ENCODE results near the gene PLK4.
A peak's percentile ranks its signal among the peaks of the same experiment; 100 is the strongest.
"Not testable (repeated sequence)": the region's sequence is repeated elsewhere in the genome, so short reads cannot be mapped to it uniquely, and the experiment has no call there.

Gene PLK4

DNA sequence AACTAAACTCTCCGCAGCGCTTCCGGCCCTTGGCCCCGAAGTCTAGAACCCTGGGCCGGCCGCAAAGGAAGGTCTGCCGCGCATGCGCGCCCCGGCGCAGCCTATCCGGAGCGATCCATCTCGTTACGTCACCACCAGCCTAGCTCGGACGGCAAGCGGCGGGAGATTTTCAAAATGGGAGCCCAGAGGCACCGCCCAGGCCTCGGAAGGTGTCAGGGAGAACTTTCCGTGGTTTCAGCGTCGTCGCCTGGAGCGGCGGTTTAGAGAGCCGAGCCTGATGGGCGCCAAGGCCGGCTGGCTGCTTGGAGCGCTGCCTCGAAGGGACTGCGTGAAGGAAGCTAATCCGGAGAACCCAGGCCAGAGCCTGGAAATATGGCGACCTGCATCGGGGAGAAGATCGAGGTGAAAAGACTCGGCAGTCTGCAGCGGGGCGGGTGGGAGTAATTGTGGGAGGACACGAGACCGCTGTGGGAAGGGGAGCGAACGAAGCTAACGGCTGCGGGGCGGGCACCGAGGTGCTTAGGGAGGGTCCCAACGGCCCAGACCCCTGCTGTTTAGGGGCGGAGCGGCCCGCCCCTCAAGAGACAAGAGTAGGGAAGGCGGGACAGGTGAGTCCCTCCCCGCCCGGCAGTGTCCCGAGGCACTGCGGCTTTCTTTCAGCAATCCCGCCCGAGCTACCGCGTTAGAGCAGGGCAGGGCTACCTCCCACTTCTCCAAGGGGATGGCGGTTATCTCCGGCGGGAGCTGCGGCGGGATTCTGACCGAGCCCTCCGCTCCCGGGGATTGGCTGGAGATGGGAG lies at the start of gene PLK4:
Gene PLK4 (plus strand): TSS at position 131 of the 800 bp plus-strand sequence. CDS start 242 bp downstream, at position 373.
- peak; percentile 85 for DNase-seq (ENCODE audit: low read depth)

DNA sequence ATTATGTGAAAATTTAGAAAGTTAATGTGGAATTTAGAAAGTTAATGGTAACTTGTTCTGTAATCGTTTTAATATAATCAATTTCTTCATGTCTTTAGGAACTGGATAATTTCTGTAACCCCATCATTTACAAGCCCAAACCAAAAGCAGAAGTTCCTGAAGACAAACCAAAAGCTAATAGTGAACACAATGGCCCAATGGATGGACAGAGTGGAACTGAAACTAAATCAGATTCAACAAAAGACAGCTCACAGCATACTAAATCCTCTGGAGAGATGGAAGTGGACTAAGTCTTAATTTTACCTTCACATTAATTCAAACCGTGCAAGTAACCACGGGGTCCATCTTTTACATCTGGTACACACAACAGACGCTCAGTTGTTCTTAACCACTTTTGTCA lies 48.1 kb upstream of the PLK4 start:
- no peak for DNase-seq (ENCODE audit: low read depth)

DNA sequence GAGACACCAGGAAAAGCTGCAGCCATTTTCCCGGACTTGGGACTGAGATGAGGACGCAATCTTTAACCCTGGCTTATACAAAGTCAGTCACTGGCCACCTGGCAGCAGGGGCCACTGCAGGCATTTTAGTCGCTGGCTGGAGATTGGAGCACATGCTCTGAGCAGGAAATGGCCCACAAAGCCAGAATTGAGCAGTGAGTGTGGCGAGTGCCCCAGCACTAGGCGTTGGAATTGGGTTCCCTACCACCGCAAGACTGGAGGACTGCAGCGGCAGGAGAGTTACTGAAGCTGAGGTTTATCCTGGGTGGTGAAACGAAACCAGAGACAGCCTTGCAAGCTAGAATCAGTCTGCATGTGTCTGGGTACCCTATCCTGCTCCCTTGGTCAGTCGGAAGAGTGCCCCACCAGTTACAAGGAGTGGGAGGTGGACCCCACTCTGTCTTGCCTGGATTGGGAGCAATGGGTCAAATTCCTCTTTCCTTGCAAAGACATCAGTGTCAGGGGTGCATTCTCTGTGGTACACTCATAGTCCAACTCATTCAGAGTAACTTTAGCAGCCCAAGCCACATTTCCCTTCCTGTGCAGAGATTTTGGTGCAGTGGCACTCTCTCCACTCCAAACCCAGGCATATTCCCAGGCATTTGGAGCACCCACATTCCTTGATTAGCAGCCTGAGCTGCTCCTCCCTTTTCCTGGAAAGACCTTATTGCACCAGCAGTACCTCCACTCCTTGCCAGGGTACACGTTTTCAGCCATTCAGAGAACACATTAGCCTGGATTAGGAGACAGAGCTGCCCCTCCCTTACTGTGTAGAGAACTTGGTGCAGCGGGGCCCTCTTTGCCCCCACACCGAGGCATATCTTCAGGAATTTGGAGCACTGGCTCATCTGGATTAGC lies 36.7 kb upstream of the PLK4 start:
- DNase-seq (ENCODE audit: low read depth), result no peak

DNA sequence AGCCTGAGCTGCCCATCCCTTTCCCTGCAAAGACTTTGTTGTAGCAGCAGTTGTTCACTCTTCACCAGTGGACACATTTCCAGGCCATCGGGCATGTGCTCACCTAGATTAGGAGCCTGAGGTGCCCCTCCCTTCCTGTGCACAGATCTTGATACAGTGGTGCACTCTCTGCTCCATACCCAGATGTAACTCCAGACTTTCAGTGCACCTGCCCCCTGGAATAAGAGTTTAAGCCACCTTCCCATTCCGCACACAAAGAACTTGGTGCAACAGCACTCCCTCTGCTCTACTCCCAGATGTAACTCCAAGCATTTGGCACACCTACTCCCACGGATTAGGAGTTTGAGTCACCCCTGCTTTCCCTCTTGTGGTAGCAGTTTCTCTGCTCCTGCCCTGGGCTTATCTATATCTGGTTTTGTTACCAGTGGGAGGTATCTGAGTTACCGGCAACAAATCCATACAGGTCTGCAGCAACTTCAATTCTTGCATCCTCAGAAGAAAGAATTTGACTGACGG lies 36.0 kb upstream of the PLK4 start:
- no peak for DNase-seq (ENCODE audit: low read depth)

DNA sequence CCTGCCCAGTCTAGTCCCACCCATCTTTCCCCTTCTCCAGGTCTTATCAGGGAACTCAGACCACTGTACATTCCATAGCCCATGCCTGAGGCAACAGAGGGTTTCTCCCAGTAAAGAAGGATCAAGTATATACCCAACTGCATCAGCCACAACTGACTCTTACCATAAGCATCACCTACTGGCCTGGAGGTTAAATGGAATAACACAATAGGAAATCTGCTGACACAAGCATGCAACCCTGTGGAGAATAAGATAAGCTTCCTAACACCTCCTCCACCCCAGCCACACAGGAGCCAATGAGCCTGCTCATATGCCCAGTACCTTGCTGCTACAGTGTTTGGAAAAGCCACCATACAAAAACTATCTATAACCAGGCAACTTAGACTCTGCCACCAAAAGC lies 34.6 kb upstream of the PLK4 start:
- DNase-seq (ENCODE audit: low read depth), result no peak

DNA sequence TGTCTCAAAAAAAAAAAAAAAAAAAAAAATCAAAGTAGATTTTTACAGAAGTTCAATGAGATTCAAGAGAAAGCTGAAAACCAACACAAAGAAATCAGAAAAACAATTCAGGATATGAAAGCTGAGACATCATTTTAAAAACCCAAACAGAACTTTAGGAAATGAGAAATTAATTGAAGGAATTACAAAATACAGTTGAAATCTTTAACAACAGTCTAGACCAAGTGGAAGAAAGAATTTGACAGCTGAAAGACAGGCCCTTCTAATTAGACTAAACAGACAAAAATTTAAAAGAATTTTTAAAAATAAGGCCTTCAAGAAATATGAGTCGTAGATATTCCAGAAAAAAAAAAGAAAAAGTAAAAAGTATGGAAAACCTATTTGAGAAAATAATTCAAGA lies 33.9 kb upstream of the PLK4 start:
- no peak for DNase-seq (ENCODE audit: low read depth)

DNA sequence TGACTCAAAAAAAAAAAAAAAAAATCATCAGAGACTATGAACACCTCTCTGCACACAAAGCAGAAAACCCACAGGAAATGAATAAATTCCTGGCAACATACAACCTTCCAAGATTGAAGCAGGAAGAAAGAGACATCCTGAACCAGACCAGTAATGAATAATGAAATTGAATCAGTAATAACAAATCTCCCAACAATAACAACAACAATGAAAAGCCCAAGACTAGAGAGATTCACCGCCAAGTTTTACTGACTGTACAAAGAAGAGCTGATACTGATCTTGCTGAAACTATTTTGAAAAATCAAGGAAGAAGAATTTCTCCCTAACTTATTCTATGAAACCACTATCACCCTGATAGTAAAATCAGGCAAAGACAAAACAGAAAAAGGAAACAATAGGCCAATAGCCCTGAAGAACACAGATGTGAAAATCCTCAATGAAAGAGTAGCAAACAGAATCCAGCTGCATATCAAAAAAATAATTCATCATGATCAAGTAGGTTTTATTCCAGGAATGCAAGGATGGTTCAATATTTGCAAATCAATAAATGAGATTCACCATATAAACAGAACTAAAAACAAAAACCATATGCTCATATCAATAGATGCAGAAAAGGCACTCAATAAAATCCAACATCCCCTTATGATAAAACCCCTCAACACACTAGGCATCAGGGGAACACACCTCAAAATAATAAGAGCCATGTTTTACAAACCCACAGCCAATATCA lies 31.0 kb upstream of the PLK4 start:
- DNase-seq (ENCODE audit: low read depth), result no peak

DNA sequence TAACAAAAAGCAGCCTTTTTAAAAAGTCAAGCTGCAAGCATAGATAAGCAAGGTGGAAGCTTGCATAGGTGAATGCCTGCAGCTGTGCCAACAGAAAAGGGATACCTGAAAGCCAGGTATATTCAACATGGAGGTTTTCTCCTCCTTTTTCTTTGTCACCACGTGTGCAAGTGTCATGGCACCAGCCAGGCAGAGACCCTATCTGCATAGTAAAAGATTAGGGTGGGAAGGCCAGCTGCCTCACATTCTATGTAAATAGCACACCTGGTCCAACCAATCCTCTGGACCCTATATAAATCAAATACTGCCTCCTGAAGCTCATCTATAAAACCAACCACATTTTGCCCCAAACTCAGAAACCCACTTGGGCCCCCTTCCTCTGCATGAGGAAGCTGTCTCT lies 28.0 kb upstream of the PLK4 start:
- no peak for DNase-seq (ENCODE audit: low read depth)

DNA sequence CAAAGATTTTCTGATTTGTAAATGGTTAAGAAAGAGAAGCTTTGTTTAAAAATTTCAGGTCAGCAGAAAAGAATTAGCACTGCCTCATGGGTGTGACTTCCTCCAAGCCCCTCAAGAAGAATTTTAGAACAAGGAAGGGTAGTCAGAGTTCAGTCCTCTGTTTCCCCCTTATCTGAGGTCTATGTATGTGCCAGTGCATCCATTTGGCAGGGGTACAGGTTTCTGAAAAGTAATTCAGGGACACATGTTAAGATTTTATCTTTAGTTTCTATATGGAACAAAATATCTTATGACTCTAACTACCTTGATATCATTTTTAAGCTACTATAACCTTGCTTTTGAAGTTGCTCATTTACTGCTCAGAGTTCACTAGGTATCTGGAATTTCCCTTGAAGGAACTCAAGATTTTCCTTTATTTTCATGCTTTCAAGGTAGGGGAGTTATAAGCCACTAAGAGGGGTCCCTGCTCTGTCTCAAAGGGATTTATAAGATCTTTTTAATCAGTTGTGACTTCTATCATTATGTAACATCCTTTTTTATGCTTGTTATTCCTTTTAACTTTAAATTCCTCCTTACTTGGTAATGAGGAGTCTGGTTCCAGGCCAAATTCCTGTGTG lies 24.4 kb upstream of the PLK4 start:
- DNase-seq (ENCODE audit: low read depth), result no peak

DNA sequence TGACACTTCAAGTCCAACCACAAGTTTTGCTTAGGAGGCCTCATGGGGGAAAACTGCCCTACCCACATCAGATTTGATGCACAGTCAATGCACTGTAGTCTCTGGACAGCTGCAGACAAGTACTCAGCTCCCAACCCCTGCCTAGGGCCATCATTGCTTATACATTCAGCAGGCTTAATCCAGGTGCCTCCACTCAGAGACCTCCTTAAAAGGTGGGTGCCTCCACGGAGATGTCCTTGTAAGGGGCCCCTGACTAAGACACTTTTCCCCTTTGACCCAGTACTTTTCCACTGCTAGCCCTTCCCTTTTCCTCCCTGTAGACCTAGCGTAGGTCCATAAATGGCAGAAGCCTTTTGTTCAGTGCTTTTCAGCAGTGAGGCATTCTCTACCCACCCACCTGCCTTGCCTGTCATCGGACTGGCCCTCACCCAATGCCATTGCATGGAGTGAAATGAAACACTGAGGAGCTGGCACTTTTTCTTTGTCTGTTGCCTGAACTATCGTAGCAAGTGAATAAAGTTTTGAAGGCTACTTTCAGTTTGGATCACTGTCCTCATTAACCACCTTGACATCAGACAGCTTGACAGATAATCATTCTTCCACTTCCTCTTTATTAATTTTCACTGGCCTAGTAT lies 23.8 kb upstream of the PLK4 start:
- DNase-seq (ENCODE audit: low read depth), result peak; percentile 76

DNA sequence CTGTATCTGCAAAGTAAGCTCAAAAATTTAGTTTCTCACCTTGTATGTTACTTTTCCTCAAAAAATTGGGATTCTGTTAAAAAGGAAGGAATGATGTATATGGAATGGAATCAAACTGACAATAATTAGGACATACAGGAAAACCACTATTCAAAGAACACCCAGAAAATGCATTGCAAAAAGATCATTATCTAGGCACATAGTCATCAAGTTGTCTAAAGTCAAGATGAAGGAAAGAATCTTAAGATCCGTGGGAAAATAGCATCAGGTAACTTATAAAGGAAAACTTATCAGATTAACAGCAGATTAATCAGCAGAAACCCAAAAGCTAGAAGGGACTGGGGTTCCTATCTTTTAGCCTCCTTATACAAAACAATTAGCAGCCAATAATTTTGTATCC lies 23.1 kb upstream of the PLK4 start:
- DNase-seq (ENCODE audit: low read depth), result no peak

DNA sequence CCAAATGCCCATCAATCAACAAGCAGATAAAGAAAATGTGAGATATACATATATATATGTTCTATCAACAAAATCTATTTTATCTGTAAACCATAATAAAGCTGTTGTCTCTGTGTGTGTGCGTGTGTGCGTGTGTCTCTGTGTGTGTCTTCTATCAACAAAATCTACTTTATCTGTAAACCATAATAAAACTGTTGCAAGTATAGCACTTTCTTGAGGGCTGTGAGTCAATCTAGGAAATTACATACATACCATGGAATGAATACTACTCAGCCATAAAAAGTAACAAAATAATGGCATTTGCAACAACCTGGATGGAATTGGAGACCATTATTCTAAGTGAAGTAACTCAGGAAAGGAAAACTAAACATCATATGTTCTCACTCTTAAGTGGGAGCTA lies 12.5 kb upstream of the PLK4 start:
- no peak for DNase-seq (ENCODE audit: low read depth)

DNA sequence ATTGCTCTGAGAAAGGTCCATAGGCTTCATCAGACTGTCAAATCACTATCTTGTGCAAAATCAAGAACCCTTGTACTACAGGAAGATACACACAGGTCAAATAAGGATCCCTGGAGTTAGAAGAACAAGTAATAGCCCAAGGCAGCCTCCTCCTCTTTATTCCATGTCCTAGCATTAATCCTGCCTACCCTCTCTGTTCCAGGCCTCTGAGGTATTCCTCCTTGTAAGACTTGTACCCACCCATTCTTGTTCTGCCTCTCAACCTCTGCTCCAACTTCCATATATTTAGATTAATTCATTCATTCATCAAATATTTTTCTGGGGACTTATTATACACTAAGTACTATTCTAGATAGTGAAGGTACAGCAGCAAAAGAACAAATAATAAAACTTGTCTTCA lies 10.4 kb upstream of the PLK4 start:
- DNase-seq (ENCODE audit: low read depth), result no peak

DNA sequence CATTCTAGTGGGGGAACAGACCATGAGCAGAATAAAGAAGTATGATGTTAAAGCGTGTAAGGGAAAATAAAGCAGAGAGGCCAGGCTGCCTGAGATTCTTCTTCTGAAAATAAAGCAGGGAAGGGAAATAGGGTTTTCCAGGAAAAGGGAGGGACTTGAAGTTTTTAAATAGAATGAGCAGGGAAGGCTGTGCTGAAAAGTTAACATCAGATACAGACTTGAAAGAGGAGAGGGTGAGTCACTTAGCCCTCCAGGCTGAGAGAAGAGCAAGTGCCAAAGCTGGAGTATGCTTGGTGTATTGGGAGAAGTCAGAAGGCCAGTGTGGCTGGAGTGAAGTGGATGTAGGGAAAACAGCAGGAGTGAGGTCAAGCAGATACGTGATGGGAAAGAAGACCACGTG lies 10.0 kb upstream of the PLK4 start:
- peak; percentile 63 for DNase-seq (ENCODE audit: low read depth)

DNA sequence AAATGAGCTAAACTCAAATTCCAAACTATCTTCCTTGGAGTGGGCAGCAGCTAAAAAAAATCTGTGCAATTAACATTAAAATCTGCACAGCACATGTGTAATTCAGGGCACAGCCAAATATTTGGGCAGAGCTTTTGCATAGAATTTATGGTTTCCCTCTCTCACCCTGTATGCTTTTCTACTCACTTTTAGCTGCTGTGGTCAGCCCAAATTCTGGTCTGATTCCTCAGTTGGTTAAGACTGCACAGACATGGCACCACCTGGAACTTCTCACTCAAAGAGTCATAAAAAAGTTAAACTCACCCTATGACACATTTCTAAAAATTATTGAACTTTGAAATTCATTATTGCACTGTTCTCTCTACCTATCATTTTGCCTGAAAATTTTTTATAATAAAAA lies 4.9 kb upstream of the PLK4 start:
- DNase-seq (ENCODE audit: low read depth), result no peak

DNA sequence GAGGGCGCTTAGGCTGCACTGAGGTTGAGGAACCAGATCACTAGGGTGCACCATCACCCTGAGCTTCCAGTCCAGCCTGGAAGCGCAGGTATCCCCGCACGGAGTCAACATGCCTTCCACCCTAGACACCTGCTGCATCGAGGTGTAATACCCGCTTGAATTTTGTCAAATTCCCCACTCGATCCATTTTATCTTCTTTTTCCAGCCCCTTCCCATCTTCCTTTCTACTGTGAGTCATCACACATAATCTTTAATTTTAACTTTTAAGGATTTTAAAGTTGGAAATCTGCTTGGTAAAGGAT lies 821 bp downstream of the PLK4 start:
- DNase-seq (ENCODE audit: low read depth), result no peak

DNA sequence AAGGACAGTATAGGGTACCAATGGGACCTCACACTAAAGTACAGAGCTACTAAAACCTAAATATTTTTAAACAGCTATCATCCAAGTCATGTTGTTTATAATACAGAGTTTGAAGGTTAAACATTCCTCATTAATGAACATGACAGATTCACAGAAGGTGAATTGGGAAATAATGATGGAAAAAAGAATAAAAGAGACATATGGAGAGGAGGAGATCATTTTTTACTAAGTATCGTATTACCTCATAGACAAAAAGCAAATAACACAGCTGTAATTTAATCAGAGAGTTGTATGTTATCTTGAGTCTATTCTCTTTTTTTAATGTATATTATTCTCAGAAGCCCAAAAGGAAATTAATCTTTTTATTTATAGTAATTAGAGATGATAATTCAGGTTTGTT lies 7.9 kb downstream of the PLK4 start:
- DNase-seq (ENCODE audit: low read depth), result no peak

DNA sequence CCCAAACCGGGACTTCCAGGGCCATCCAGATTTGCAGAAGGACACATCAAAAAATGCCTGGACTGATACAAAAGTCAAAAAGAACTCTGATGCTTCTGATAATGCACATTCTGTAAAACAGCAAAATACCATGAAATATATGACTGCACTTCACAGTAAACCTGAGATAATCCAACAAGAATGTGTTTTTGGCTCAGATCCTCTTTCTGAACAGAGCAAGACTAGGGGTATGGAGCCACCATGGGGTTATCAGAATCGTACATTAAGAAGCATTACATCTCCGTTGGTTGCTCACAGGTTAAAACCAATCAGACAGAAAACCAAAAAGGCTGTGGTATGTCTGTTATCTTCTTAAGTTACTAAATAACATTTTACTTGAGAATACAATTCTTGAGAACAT lies 9.2 kb downstream of the PLK4 start:
- DNase-seq (ENCODE audit: low read depth), result no peak

DNA sequence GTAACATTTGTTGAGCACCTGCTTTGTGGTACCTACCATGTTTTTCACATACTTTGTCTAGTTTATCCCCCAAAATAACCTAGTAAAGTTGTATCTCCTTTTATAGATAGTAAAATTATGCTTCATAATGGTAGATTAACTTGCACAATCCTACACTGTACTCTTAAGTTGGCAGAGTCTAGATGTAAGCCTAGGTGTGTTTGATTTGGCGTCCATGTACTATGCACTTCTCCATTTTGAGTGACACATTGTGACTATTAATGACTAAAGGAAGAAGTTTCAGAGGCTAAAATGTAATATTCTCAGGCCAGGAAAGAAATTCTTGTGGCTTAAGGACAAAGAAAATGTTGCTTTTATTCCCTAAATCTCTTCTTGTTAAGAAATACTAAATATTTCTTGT lies 15.4 kb downstream of the PLK4 start:
- DNase-seq (ENCODE audit: low read depth), result no peak

DNA sequence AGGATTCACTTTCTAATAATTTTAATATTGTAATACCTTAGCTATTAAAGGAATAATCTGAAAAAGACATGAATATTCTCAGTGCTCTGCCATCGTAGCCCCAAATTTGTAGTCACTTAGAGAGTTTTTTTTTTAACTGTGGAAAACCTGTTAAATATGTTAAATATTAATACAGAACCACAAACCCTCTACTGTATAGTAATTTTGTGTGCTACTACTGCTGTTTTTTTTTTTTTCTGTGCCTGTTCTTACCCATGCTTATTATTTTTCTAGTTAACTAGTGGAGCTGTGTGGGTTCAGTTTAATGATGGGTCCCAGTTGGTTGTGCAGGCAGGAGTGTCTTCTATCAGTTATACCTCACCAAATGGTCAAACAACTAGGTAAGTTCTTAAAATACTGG lies 15.8 kb downstream of the PLK4 start:
- DNase-seq (ENCODE audit: low read depth), result no peak

DNA sequence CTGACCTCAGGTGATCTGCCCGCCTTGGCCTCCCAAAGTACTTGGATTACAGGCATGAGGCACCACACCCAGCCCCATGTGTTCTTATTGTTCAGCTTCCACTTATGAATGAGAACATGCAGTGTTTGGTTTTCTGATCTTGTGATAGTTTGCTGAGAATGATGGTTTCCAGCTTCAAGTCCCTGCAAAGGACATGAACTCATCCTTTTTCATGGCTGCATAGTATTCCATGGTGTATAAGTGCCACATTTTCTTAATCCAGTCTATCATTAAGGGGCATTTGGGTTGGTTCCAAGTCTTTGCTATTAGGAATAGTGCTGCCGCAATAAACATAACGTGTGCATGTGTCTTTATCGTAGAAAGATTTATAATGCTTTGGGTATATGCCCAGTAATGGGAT lies 19.0 kb downstream of the PLK4 start:
- DNase-seq (ENCODE audit: low read depth), result not testable (repeated sequence)

DNA sequence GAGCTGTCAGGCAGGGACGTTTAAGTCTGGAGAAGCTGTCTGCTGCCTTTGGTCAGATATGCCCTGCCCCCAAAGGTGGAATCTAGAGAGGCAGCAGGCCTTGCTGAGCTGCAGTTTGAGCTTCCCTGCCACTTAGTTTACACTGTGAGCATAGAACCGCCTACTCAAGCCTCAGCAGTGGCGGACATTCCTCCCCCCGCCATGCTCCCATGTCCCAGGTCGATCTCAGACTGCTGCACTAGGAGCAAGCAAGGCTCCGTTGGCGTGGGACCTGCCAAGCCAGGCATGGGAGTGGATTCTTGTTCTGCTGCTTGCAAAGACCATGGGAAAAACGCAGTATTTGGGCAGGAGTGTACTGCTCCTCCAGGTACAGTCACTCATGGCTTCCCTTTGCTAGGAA lies 24.3 kb downstream of the PLK4 start:
- DNase-seq (ENCODE audit: low read depth), result no peak
